Calu3 (cell line): Measurements from ENCODE around the gene CKS1B. TPM values are rescaled to one million over a fixed set of nuclear protein-coding genes. Genes with fewer than 3 reads are reported as not detected.

ENCODE experiments used
- BruUV-seq: library from RNA; stranded (reverse); fragments of 400-500 nt; replicated peaks from 2 replicates; lab custom pipeline; 2021; lab: Mats Ljungman, UMichigan
- CTCF ChIA-PET: fragments of 300-600 bp; sonication (Branson Sonifier 250); formaldehyde crosslinking; loops from one replicate; lab custom pipeline; 2022; ENCODE audit warnings: antibody characterized with exemption; lab: Charles Lee
- DNase-seq: peaks from one replicate; pipeline ENCODE4 v3.0.0; 2022
- H3K27ac Mint-ChIP-seq: one replicate; pipeline ENCODE4 v1.8.0; 2022; ENCODE audit warnings: mixed read lengths; ENCODE audit not compliant: unreplicated experiment
- H3K27me3 Mint-ChIP-seq: one replicate; pipeline ENCODE4 v1.8.0; 2022; ENCODE audit warnings: mixed read lengths; ENCODE audit not compliant: unreplicated experiment
- H3K36me3 Mint-ChIP-seq: one replicate; pipeline ENCODE4 v1.8.0; 2022; ENCODE audit warnings: mild to moderate bottlenecking, moderate library complexity, mixed read lengths; ENCODE audit not compliant: insufficient read depth, unreplicated experiment
- H3K4me1 Mint-ChIP-seq: one replicate; pipeline ENCODE4 v1.8.0; 2022; ENCODE audit warnings: mild to moderate bottlenecking, low read depth, mixed read lengths; ENCODE audit not compliant: unreplicated experiment
- H3K4me3 Mint-ChIP-seq: one replicate; pipeline ENCODE4 v1.8.0; 2022; ENCODE audit warnings: mild to moderate bottlenecking, low read depth, moderate library complexity, mixed read lengths; ENCODE audit not compliant: unreplicated experiment
- H3K9me3 Mint-ChIP-seq: one replicate; pipeline ENCODE4 v1.8.0; 2022; ENCODE audit warnings: low read depth, mixed read lengths; ENCODE audit not compliant: unreplicated experiment
- intact Hi-C: fragments of 100-400 bp; cut with micrococcal nuclease; formaldehyde crosslinking; loops from one replicate; pipeline ENCODE4 v1.10.0; 2022; ENCODE audit not compliant: unreplicated experiment
- total RNA-seq: library from RNA; stranded (reverse); gene quantifications from 2 replicates; pipeline ENCODE4 v1.2.3, GENCODE V29; 2022
- TF ChIP-seq, protein P1 (sequence below): fragments of 200-600 bp; IDR thresholded peaks from one replicate; pipeline ENCODE4 v1.8.0; 2022; ENCODE audit warnings: antibody characterized with exemption; ENCODE audit not compliant: unreplicated experiment

Gene CKS1B
- total RNA-seq, 1 experiment from 2014 or later: 230 TPM

DNA sequence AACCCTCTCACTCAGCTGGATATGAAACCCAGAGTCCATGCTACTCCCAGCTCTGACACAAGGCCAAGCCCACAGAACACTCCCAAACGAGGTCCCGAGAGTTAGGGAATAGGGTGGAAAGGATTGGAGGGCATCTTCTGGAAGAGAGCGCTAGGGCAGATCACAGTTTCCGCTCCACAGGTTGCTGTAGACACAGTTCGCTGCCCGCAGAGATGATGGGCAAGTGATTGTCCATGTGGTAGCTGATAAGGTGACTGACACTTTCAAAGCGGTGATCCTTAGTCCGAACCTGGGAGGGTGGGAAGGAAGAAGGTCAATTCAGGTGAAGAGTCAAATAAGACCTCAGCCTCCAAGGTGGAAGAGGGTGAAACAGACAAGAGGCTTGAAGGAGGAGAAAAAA lies 10.8 kb upstream of the CKS1B start:
- Mint-ChIP-seq H3K9me3 (no peaks in the 10 kb centered on the region), H3K36me3 (peaks cover 79% of the 10 kb centered on the region), H3K4me3 (no peak overlapping the region), H3K4me1 (peaks cover 32% of the 10 kb centered on the region), H3K27me3 (no peaks in the 10 kb centered on the region), H3K27ac (no peak overlapping the region)
- CTCF ChIA-PET: interaction anchor here (1.1 kb wide), 1 partner anchor 54 kb away, joined by 3 read pairs; no protein-coding TSS in a partner anchor
- DNase-seq: no peak
- BruUV-seq: no TSS peak
- intact Hi-C loops: no loop called here
- TF ChIP-seq, protein P1, sequence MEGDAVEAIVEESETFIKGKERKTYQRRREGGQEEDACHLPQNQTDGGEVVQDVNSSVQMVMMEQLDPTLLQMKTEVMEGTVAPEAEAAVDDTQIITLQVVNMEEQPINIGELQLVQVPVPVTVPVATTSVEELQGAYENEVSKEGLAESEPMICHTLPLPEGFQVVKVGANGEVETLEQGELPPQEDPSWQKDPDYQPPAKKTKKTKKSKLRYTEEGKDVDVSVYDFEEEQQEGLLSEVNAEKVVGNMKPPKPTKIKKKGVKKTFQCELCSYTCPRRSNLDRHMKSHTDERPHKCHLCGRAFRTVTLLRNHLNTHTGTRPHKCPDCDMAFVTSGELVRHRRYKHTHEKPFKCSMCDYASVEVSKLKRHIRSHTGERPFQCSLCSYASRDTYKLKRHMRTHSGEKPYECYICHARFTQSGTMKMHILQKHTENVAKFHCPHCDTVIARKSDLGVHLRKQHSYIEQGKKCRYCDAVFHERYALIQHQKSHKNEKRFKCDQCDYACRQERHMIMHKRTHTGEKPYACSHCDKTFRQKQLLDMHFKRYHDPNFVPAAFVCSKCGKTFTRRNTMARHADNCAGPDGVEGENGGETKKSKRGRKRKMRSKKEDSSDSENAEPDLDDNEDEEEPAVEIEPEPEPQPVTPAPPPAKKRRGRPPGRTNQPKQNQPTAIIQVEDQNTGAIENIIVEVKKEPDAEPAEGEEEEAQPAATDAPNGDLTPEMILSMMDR: no peak

DNA sequence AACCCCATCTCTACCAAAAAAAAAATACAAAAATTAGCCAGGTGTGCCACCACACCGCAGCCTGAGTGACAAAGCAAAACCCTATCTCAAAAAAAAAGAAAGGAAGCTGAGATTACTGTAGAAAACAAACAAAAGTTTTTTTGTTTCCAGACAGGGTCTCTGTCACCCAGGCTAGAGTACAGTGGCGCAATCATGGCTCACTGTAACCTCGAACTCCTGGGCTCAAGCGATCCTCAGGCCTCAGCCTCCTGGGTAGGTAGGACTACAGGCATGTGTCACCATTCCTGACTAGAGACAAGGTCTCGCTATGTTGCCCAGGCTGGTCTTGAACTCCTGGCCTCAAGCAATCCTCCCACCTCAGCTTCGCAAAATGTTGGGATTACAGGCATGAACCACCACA lies 10.1 kb upstream of the CKS1B start:
- Mint-ChIP-seq H3K9me3 (no peaks in the 10 kb centered on the region), H3K4me3 (no peak overlapping the region), H3K4me1 (peaks cover 37% of the 10 kb centered on the region), H3K27me3 (no peaks in the 10 kb centered on the region), H3K27ac (no peak overlapping the region), H3K36me3 (peaks cover 74% of the 10 kb centered on the region)
- BruUV-seq: no TSS peak
- DNase-seq: no peak
- CTCF ChIA-PET: interaction anchor here (1.1 kb wide), 1 partner anchor 53 kb away, joined by 3 read pairs; no protein-coding TSS in a partner anchor
- TF ChIP-seq, protein P1: no peak
- intact Hi-C loops: no loop called here

GRCh38 chr1:154966111-154966510 lies 8.4 kb upstream of the CKS1B start:
- no peak for DNase-seq
- H3K4me3 Mint-ChIP-seq: no peak overlapping the region
- intact Hi-C loops: no loop called here
- peaks cover 32% of the 10 kb centered on the region for H3K4me1 Mint-ChIP-seq
- no peaks in the 10 kb centered on the region for H3K27me3 Mint-ChIP-seq
- H3K9me3 Mint-ChIP-seq: no peaks in the 10 kb centered on the region
- H3K27ac Mint-ChIP-seq: no peak overlapping the region
- CTCF ChIA-PET: interaction anchor here (1.2 kb wide), 1 partner anchor 24 kb away, joined by 3 read pairs; no protein-coding TSS in a partner anchor
- H3K36me3 Mint-ChIP-seq: peaks cover 67% of the 10 kb centered on the region
- TF ChIP-seq, protein P1: no peak
- BruUV-seq: no TSS peak

DNA sequence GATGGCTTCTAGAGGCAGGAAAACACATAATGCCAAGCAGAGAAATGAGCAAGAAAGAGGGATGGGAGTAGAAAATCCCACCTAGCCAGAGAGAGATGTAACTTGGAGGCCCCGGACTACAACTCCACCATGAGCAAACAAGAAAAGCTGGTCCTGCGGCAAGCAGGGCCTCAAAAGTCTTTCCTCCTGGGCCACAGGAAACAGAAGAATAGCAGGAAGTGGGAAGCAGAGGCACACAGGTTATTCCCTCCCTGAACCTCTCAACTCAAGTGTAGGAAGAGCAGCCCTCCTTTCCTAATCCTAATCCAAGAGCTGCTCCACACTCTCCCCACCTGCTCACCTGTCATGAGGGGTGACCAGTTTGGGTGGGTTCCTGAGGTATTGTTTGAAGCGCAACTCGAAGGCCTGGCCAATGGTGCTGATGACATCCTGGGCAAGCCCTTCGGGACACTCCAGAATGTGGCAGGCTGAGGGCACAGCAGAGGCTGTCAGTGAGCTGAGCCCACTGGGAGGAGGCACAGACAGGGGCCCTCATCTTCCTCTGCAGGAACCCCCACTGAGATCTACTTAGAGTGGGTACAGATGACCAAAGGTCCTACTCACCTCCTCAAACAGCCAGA lies 7.0 kb upstream of the CKS1B start:
- Mint-ChIP-seq H3K4me1 (peaks cover 41% of the 10 kb centered on the region), H3K27ac (no peak overlapping the region), H3K27me3 (no peaks in the 10 kb centered on the region), H3K36me3 (peaks cover 54% of the 10 kb centered on the region), H3K4me3 (no peak overlapping the region), H3K9me3 (no peaks in the 10 kb centered on the region)
- BruUV-seq: no TSS peak
- TF ChIP-seq, protein P1: no peak
- intact Hi-C loops: no loop called here
- CTCF ChIA-PET: no interaction called here
- DNase-seq: no peak
